ENCODE results near the gene TTLL1.

DNA sequence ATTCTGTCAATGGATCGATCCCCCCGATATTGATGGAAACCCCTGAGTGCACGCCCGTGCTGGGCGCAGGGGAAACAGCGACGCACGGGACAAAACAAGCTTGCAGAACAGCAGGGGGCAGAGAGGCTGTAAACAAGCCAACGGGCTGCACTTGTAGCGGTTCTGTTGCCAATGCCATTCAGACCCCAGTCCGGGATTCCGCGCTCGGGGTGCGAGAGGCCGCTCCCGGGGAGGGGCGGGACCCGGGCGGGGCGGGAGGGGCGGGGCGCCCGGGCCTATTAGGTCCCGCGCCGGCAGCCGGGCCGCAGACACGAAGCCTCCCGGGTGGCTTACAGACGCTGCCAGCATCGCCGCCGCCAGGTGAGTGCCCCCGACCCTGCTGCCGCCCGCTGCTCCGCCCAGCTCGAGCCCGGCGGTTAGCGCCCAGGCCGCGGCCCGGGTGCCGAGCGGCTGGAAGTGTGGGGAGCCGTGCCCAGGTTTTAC lies 21.3 kb upstream of the TTLL1 start, which contains the start of gene BIK:
- peak in 1 of 4 experiments; percentile 11 for TF ChIP-seq CTCF (IDR thresholded peaks at IDR 0.05)
- TF ChIP-seq POLR2A (IDR thresholded peaks at IDR 0.05): peak; percentile 61
